GM19397 (cell line): ENCODE data around the gene DRG2.

Experiments used
- ATAC-seq: cut with Tn5 transposase; IDR thresholded peaks from one replicate; pipeline ENCODE4 v1.9.1; 2021; ENCODE audit warnings: mild to moderate bottlenecking, moderate library complexity; ENCODE audit not compliant: unreplicated experiment

Gene DRG2

DNA sequence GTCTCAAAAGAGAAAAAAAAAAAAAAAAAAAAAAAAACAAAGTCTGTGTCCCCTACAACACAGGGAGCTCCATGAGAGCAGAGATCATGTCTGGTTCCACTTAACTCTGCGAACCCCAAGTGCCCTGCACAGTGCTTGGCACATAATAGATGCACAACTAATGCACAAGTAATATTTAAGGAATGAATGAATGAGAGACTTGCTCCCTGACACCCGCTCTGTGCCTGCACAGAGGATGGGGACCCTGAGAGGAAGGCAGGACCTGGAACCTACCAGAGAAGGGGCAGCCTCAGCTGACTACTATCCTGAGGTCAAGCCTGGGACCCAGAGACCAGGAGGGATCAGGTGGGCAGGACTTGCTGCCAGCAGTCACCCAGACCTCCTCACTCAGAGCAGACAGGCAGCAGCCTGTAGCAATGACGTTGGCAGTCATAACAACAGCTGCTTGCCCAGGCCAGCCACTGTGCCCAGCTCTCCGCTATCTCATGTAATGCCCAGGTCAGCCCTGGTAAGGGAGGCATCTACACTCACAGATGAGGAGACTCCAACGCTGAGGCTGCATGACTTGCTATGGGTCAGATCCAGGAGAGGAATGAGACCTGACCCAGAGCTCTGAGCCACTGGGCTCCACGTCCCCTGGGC is 23.7 kb downstream of the DRG2 start:
- ATAC-seq, result no peak

DNA sequence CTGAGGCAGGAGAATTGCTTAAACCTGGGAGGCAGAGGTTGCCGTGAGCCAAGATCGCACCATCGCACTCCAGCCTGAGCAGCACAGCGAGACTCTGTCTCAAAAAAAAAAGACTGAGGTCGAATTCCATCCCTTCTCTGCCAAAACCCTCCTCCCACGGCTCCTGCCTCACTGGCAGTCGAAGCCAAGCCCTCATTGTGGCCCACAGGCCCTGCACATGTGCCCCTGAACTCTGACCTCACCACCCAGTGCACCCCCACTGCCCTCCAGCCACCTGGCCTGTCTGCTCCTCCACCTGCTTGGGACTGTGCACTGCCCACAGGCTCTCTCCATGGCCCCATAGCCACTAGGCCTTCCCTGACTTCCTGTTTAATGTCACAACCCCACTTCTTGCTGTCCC is 27.8 kb downstream of the DRG2 start:
- no peak for ATAC-seq

- ATAC-seq, result no peak
Measured at GRCh38 chr17:18116078-18116477, 28.3 kb downstream of the DRG2 start.

GRCh38 chr17:18117533-18117932 is 29.8 kb downstream of the DRG2 start:
- ATAC-seq, result no peak

DNA sequence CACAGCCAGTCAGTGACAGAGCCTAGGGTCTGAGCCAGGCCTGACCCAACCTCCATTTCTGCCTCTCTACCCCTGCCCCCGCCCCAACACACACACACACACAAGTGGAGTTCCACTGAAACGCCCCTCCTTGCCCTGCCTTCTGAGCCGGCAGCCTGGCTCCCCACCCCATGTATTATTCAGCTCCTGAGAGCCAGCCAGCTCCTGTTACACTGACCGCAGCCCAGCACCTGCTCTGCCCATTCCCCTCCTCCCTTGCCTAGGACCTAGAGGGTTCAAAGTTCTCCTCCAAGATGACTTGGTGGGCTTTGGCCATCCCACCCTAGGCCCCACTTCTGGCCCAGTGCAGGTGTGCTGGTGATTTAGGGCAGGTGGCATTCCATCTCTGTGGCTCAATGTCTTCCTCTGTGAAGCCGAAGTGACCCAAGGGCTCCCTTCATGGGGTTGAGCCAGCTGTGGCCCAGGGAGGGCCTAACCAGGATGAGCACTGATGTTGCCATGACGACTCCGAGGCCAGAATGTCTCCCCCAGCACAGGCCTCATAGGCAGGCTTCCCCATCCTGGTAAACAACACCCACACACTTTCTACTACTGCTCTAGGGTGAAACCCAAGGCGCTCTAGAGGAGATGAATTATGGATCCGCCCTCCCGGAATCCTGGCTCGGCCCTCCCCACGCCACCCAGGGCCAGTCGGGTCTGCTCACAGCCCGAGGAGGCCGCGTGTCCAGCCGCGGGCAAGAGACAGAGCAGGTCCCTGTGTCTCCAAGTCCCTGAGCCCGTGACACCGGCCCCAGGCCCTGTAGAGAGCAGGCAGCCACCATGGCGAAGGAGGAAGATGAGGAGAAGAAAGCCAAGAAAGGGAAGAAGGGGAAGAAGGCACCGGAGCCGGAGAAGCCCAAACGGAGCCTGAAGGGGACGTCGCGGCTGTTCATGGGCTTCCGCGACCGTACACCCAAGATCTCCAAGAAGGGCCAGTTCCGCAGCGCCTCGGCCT is 30.5 kb downstream of the DRG2 start:
- ATAC-seq, result no peak

DNA sequence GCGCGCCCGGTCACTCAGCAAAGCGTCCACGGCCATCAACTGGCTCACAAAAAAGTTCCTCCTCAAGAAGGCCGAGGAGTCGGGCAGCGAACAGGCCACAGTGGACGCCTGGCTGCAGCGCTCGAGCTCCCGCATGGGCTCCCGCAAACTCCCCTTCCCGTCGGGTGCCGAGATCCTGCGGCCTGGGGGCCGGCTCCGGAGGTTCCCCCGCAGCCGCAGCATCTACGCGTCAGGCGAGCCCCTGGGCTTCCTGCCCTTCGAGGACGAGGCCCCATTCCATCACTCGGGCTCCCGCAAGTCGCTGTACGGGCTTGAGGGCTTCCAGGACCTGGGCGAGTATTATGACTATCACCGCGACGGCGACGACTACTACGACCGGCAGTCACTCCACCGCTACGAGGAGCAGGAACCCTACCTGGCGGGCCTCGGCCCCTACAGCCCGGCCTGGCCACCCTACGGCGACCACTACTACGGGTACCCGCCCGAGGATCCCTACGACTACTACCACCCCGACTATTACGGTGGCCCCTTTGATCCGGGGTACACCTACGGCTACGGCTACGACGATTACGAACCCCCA is 31.5 kb downstream of the DRG2 start:
- ATAC-seq, result no peak

DNA sequence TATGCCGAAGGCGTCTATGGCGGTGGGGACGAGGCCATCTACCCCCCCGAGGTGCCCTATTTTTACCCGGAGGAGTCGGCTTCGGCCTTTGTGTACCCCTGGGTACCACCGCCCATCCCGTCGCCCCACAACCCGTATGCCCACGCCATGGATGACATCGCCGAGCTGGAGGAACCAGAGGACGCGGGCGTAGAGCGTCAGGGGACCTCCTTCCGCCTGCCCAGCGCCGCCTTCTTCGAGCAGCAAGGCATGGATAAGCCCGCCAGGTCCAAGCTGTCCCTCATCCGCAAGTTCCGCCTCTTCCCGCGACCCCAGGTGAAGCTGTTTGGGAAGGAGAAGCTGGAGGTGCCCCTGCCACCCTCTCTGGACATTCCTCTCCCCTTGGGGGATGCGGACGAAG is 32.2 kb downstream of the DRG2 start:
- ATAC-seq, result no peak

DNA sequence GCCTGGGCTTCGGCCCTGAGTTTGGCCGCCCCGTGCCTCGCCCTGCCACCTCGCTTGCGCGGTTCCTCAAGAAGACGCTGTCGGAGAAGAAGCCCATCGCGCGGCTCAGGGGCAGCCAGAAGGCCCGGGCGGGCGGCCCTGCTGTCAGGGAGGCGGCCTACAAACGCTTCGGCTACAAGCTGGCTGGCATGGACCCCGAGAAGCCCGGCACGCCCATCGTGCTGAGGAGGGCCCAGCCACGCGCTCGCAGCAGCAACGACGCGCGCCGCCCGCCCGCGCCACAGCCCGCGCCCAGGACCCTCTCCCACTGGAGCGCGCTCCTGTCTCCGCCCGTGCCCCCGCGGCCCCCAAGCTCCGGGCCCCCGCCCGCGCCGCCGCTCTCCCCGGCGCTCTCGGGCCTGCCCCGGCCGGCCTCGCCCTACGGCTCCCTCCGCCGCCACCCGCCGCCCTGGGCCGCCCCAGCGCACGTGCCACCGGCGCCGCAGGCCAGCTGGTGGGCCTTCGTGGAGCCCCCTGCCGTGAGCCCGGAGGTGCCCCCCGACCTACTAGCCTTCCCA is 32.8 kb downstream of the DRG2 start:
- no peak for ATAC-seq

DNA sequence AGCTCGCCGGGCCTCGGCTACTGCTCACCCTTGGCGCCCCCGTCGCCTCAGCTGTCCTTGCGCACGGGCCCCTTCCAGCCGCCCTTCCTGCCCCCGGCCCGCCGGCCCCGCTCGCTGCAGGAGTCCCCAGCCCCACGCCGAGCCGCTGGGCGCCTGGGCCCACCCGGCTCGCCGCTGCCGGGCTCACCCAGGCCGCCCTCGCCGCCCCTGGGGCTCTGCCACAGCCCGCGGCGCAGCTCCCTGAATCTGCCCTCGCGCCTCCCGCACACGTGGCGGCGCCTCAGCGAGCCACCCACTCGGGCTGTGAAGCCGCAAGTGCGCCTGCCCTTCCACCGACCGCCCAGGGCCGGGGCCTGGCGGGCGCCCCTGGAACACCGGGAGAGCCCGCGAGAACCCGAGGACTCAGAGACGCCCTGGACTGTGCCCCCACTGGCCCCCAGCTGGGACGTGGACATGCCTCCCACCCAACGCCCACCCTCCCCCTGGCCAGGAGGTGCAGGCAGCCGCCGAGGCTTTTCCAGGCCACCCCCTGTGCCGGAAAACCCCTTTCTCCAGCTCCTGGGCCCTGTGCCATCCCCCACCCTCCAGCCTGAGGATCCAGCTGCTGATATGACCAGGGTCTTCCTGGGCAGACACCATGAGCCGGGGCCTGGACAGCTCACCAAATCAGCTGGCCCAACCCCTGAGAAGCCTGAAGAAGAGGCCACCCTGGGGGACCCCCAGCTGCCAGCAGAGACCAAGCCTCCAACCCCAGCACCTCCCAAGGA is 33.6 kb downstream of the DRG2 start:
- no peak for ATAC-seq

- no peak for ATAC-seq
Measured at GRCh38 chr17:18122990-18123753, 35.4 kb downstream of the DRG2 start.

- no peak for ATAC-seq
Measured at GRCh38 chr17:18124345-18125126, 36.8 kb downstream of the DRG2 start.

DNA sequence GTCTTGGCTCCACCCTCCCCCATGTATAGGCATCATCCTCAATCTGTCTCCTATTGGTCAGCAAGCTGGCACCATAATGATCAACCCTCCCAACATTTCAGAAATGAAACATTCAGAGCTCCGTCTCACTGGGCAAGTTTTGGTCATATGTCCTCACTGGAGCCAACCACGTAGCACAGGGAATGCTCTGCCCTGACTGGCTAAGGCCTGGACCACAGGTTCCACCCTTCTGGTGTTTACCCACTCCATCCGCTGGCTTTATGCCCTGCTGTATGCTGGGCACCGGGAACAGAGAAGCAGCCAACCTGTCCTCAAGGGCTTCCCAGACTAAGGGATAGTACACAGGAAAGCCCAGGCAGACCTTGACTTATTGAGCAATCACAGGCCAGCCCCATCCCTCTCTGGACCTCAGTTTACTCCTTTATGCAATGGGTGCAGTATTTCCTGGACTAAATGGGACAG is 41.3 kb downstream of the DRG2 start:
- no peak for ATAC-seq

- ATAC-seq, result no peak
Measured at GRCh38 chr17:18132711-18133110, 45.0 kb downstream of the DRG2 start.

DNA sequence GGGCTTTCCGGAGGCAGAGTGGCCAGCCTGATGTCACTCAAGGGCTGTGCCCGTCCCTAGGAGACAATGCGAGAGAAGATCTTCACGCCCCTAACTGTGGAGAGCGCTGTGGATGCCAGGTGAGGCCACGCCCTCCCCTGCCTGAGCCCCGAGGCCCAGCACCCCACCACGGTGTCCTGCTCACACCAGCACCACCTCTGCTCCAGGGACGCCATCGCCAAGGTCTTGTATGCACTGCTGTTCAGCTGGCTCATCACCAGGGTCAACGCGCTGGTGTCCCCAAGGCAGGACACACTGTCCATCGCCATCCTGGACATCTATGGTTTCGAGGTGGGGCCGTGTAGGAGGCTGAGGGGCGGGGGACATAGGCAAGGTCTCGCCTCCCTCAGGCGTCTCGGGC is 48.6 kb downstream of the DRG2 start:
- no peak for ATAC-seq

GRCh38 chr17:18138065-18138749 is 50.5 kb downstream of the DRG2 start:
- no peak for ATAC-seq

GRCh38 chr17:18139092-18139491 is 51.3 kb downstream of the DRG2 start:
- no peak for ATAC-seq

DNA sequence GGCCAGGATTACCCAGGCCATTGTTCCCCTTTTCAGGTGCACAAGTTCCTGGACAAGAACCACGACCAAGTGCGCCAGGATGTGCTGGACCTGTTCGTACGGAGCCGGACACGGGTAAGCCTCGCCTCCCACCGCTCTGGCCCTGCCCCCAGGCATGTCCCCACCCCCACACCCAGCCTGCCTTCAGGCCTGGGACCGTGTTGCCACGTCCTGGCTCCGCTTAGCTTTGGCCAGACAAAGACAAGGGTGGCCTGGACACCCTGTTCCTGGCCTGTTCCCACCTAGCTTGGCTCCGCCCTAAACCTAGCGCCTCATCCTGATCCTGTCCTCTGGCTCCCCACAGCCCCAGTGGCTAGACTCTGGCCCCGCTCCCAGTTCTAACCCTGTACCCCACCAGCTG is 51.8 kb downstream of the DRG2 start:
- ATAC-seq, result no peak

DNA sequence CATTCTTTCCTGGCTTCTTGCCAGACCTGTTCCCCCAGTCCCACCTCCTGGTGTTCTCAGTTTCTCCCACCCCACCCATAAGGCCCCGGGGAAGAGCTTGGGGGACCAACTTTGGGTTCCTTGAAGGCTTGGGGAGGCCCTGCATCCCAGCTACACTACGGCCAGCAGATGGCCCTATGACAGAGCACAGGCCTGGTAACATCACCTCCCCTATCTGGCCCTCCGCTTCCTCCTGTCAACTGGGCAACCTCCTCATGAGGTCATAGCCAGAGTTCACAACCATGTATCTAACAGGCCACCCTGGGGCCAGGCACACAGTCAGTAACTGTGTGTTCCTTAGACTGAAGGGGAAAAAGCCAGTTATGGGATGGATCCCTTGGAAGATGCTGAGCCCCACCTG is 52.2 kb downstream of the DRG2 start:
- no peak for ATAC-seq

GRCh38 chr17:18140648-18141047 is 52.9 kb downstream of the DRG2 start:
- ATAC-seq, result no peak
